GM23248 (cell line): ENCODE measurements around the gene MAGIX.

Source experiments
- EZH2 ChIP-seq: fragments of 200-600 bp; sonication (generic); IDR thresholded peaks from 2 replicates; pipeline ENCODE4 v1.6.1; 2018; ENCODE audit warnings: antibody characterized with exemption, mild to moderate bottlenecking; ENCODE audit not compliant: insufficient read depth, poor library complexity, severe bottlenecking
- EZH2phosphoT487 ChIP-seq: fragments of 200-600 bp; sonication (generic); IDR thresholded peaks from 2 replicates; pipeline ENCODE4 v1.6.1; 2018; ENCODE audit warnings: antibody characterized with exemption, moderate library complexity, mild to moderate bottlenecking, low read depth; ENCODE audit not compliant: insufficient read depth

DNA sequence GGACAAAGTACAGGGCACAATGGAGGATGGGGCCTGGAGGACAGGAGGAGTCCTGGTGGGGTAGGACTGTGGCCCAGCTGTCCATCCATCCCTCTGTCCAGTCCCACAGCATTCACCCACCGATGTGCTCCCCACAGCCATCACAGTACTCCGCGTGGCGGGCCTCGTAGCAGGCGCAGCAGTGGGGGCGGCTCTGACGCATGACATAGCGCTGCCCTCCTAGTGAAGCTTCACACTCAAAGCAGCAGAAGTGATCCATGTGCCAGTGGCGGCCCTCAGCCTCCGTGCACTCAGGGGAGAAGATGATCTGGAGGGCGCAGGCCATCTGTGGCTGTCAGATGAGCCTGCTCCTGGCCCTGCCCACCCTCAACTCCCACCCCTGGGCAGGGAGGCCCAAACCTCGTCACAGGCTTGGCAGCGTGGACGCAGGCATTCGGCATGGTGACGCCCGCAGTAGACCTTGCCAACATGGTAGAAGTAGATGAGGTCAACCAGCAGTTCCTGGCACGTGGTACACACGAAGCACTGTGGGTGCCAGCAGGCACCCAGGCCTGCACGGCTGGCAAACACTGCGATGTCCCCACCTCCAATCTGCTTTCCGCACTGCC, 15.4 kb downstream of the MAGIX start:
- no peak for TF ChIP-seq EZH2
- no peak for TF ChIP-seq EZH2phosphoT487
